Heart right ventricle (tissue), 16 donors: Measurements from ENCODE around the gene ZNF462. TPM values are rescaled to one million over a fixed set of nuclear protein-coding genes. Genes with fewer than 3 reads are reported as not detected.
"Not testable (repeated sequence)": the region's sequence is repeated elsewhere in the genome, so short reads cannot be mapped to it uniquely, and the experiment has no call there.

Experiments used
- ATAC-seq, 8 donors: fragments of 200-7000 bp; cut with Tn5 transposase; one replicate each; pipeline ENCODE4 v1.9.1; 2020; ENCODE audit warnings: mild to moderate bottlenecking in 8 of 8, moderate library complexity in 8 of 8, moderate number of reproducible peaks in 1 of 8
- DNase-seq, 2 donors: peaks; one replicate each; pipeline ENCODE4 v3.0.0-alpha.2; 2020
- H3K27ac ChIP-seq, 10 donors: fragments of 200-600 bp; sonication (generic) in 2 of 10; one replicate each; pipeline versions ENCODE4 v1.5.0 to v1.8.0; 2020 to 2022; ENCODE audit warnings: mild to moderate bottlenecking in 3 of 10
- H3K27me3 ChIP-seq, 7 donors: fragments of 200-600 bp; one replicate each; pipeline ENCODE4 v1.8.0; 2021 to 2022; ENCODE audit warnings: mild to moderate bottlenecking in 2 of 7
- H3K36me3 ChIP-seq, 9 donors: fragments of 200-600 bp; sonication (generic) in 1 of 9; one replicate each; pipeline versions ENCODE4 v1.5.0 to v1.8.0; 2020 to 2022; ENCODE audit warnings: mild to moderate bottlenecking in 2 of 9
- H3K4me1 ChIP-seq, 9 donors: fragments of 200-600 bp; sonication (generic) in 1 of 9; one replicate each; pipeline versions ENCODE4 v1.5.0 to v1.8.0; 2020 to 2022; ENCODE audit warnings: mild to moderate bottlenecking in 4 of 9
- H3K4me3 ChIP-seq, 10 donors: fragments of 200-600 bp; sonication (generic) in 2 of 10; one replicate each; pipeline versions ENCODE4 v1.5.0 to v1.8.0; 2020 to 2022; ENCODE audit warnings: mild to moderate bottlenecking in 7 of 10, moderate library complexity in 2 of 10
- H3K9me3 ChIP-seq, 11 donors: fragments of 200-600 bp in 10 of 11; sonication (generic) in 2 of 11; one replicate each; pipeline versions ENCODE4 v1.5.0 to v1.8.0; 2013 to 2022; ENCODE audit warnings: mild to moderate bottlenecking in 2 of 11, control low read depth in 1 of 11, moderate library complexity in 1 of 11
- WGBS, 2 donors: extraction: QIAGEN DNeasy Blood & Tissue Kit; methylation state at CpG; one replicate each; pipeline ENCODE4 v1.1.7; 2013; ENCODE audit warnings: inconsistent platforms in 1 of 2; 5-methylcytosine and 5-hydroxymethylcytosine counted together
- intact Hi-C, 10 donors: fragments of 100-400 bp; cut with DNase I; formaldehyde crosslinking; loops; one replicate each; pipeline versions ENCODE4 v1.11.1 to v1.14.2; 2022
- polyA plus RNA-seq, 2 donors: library from polyadenylated mRNA; stranded (reverse); fragments of 200-250 nt; gene quantifications; one replicate each; pipeline ENCODE4 v1.2.3, GENCODE V29; 2013
- total RNA-seq, 10 donors: library from RNA; stranded (reverse); fragmentation: NEBNext Ultra II Directional in 3 of 10; extraction: Animal tissue kit (Norgen Biotek cat#: 25700) in 3 of 10; gene quantifications; one replicate each; pipeline versions ENCODE4 v1.2.1 to v1.2.4, GENCODE V29; 2021 to 2023
- TF ChIP-seq, protein P1 (sequence below), 9 donors: fragments of 200-600 bp; sonication (generic) in 2 of 9; IDR thresholded peaks; one replicate each; pipeline versions ENCODE4 v1.5.0 to v1.8.0; 2021 to 2022; ENCODE audit warnings: antibody characterized with exemption in 9 of 9, mild to moderate bottlenecking in 5 of 9, moderate library complexity in 1 of 9
- donor health status: Arrhythmogenic right ventricular cardiomyopathy.
- donor health status: ischemic (EF 13 %, LVEDD 7.1; RV severe dilation, severe dysfunction).
- donor health status: healthy with polysubstance abuse.
- donor health status: DM: no; HTN: yes; CAD: no.
- donor health status: DM: no; HTN: no; CAD: no.
- donor health status: ischemic (EF 25% LVEDD 6.9; RV normal size, moderate dysfunction).
- donor health status: ischemic (EF 25% LVEDD 5.7; RV mildly dilated, moderate dysfunction).
- donor health status: healthy.
- donor health status: DM: yes; HTN: yes; CAD: no.
- donor health status: Ischemic cardiomyopathy.
- donor health status: ischemic (EF 35%, LVEDD 5.7; RV mildly dilated, moderate dysfunction).
- donor health status: nonischemic (EF 11% LVEDD 7.7; RV severe dilation, severe dysfunction).
- donor health status: DM: yes; HTN: yes; CAD: no.
- donor health status: PGD.
- donor health status: ischemic (EF 29% LVEDD 5.4; RV normal size, mild dysfunction).
- donor health status: nonischemic (EF 23%, LVEDD 6.1; RV moderate dilation, normal function).

ZNF462 gene
- total and polyA plus RNA-seq, 12 donors, result 1.9 to 47.7 (median 33.1) TPM

DNA sequence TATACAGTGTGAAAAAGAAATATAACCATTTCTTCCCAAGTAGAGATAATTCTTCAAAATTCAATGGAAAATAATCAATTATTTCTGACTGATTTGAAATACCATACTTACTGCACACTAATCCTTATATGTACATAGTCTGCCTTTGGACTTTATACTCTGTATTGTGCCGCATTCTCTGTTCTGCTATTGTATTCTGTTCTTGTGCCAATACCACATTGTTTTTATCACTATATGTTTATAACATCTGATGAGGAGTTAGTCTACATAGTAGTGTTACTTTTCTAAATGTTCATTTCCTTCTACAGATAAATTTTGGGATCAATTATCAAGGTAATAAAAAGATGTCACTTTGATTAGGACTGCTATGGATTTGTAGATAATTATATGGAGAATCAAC is 16.7 kb upstream of the ZNF462 start:
- TF ChIP-seq, protein P1, sequence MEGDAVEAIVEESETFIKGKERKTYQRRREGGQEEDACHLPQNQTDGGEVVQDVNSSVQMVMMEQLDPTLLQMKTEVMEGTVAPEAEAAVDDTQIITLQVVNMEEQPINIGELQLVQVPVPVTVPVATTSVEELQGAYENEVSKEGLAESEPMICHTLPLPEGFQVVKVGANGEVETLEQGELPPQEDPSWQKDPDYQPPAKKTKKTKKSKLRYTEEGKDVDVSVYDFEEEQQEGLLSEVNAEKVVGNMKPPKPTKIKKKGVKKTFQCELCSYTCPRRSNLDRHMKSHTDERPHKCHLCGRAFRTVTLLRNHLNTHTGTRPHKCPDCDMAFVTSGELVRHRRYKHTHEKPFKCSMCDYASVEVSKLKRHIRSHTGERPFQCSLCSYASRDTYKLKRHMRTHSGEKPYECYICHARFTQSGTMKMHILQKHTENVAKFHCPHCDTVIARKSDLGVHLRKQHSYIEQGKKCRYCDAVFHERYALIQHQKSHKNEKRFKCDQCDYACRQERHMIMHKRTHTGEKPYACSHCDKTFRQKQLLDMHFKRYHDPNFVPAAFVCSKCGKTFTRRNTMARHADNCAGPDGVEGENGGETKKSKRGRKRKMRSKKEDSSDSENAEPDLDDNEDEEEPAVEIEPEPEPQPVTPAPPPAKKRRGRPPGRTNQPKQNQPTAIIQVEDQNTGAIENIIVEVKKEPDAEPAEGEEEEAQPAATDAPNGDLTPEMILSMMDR (IDR thresholded peaks at IDR 0.05), result no peak
- DNase-seq, result no peak
- no peak overlapping the region for H3K27ac ChIP-seq
- no peaks in the 10 kb centered on the region for H3K9me3 ChIP-seq
- no peak for ATAC-seq
- intact Hi-C loops, result no loop called here
- WGBS, 2 donors, result 98 to 99% methylated on average over 1 of the region's 1 CpG
- H3K27me3 ChIP-seq, result no peaks in the 10 kb centered on the region
- no peaks in the 10 kb centered on the region for H3K4me1 ChIP-seq
- H3K4me3 ChIP-seq, result no peak overlapping the region
- H3K36me3 ChIP-seq, result no peaks in the 10 kb centered on the region

DNA sequence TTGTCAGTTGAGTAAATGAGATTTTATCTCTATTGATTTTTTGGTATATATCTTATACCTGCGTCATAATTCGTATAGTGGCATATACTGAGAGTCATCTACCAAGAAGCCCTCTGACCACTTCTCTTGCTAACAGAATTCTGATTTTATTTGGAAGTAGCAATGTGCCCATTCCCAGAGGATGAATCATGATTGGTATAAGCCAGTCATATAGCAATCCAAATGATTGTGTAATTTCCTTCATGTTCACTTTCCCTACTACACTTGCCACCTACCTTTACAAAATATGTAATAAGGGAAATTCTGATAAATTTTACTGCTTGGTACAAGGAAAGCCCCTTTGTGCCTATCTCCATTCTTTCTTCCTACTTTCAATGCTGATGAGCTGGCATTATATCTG is 16.1 kb upstream of the ZNF462 start:
- H3K36me3 ChIP-seq, result no peaks in the 10 kb centered on the region
- ATAC-seq (no peak), DNase-seq (no peak)
- H3K4me3 ChIP-seq, result no peak overlapping the region
- H3K9me3 ChIP-seq, result no peaks in the 10 kb centered on the region
- intact Hi-C loops, result no loop called here
- no peak overlapping the region for H3K27ac ChIP-seq
- no peaks in the 10 kb centered on the region for H3K4me1 ChIP-seq
- 99% methylated on average over 2 of the region's 2 CpGs for WGBS, 2 donors
- TF ChIP-seq, protein P1 (IDR thresholded peaks at IDR 0.05), result no peak
- no peaks in the 10 kb centered on the region for H3K27me3 ChIP-seq

DNA sequence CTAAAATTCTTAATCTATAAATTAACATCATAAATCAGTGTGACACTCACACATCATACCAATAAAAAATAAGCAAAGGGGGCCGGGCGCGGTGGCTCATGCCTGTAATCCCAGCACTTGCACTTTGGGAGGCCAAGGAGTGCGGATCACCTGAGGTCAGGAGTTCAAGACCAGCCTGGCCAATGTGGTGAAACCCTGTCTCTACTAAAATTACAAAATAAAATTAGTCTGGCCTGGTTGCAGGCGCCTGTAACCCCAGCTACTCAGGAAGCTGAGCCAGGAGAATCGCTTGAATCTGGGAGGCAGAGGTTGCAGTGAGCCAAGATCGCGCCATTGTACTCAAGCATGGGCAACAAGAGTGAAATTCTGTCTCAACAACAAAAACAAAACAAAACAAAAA is 11.3 kb upstream of the ZNF462 start:
- H3K36me3 ChIP-seq, H3K27me3 ChIP-seq, H3K27ac ChIP-seq, H3K4me3 ChIP-seq, H3K4me1 ChIP-seq, ATAC-seq, DNase-seq, H3K9me3 ChIP-seq: not testable (repeated sequence)
- intact Hi-C loops, result loop anchor here in 1 of 10 donors (10.0 kb wide), 1 partner anchor 227 kb away; no protein-coding TSS in a partner anchor
- WGBS, 2 donors, result 97 to 98% methylated on average over 8 of the region's 8 CpGs

DNA sequence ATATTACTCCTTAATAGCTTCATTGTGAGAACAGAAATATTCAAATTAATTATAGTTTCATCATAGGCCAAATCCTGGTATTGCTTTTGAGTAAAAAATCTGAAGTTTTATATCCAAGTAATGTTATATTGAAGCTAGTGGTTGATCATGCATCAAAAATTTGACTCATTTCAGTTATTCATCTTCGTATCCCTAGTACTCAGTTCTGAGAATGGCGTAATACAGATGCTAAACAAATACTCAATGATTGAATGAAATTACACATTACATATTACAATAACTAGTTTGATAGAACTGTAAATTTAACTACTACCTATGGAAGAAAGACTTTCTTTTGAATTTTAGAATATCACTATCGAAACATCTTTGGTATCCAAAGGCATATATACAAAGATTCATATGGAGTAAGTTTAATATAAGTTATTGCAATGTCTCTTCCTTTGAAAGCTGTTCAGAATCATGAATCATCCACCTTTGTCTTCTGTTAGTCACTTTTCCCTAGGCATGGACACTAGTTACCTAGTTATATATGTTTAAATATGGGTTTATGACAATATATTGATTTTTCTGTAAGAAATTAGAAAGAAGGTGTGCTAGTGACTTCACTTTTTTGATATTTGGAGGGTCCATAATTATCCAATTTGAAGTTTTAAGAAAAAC is 5.0 kb upstream of the ZNF462 start:
- Histone ChIP-seq H3K27ac (no peak overlapping the region), H3K9me3 (no peaks in the 10 kb centered on the region), H3K4me3 (no peak overlapping the region), H3K27me3 (peaks cover 0 to 49% (median 0%) of the 10 kb centered on the region in 7 donors), H3K36me3 (no peaks in the 10 kb centered on the region), H3K4me1 (peaks cover 0 to 14% (median 5%) of the 10 kb centered on the region in 9 donors)
- DNase-seq (no peak), ATAC-seq (no peak)
- TF ChIP-seq, protein P1 (IDR thresholded peaks at IDR 0.05), result no peak
- intact Hi-C loops, result loop anchor here in 1 of 10 donors (10.0 kb wide), 1 partner anchor 233 kb away; no protein-coding TSS in a partner anchor
- 97 to 99% methylated on average over 3 of the region's 3 CpGs for WGBS, 2 donors
